ENCODE results near the gene BIRC7. TPM values are rescaled to one million over a fixed set of nuclear protein-coding genes. Genes with fewer than 3 reads are reported as not detected.
A peak's percentile ranks its signal among the peaks of the same experiment; 100 is the strongest.
"Not testable (repeated sequence)": the region's sequence is repeated elsewhere in the genome, so short reads cannot be mapped to it uniquely, and the experiment has no call there.

BIRC7 gene
- total RNA-seq, 6 experiments from 2014 or later = not detected

- TF ChIP-seq, protein P1, sequence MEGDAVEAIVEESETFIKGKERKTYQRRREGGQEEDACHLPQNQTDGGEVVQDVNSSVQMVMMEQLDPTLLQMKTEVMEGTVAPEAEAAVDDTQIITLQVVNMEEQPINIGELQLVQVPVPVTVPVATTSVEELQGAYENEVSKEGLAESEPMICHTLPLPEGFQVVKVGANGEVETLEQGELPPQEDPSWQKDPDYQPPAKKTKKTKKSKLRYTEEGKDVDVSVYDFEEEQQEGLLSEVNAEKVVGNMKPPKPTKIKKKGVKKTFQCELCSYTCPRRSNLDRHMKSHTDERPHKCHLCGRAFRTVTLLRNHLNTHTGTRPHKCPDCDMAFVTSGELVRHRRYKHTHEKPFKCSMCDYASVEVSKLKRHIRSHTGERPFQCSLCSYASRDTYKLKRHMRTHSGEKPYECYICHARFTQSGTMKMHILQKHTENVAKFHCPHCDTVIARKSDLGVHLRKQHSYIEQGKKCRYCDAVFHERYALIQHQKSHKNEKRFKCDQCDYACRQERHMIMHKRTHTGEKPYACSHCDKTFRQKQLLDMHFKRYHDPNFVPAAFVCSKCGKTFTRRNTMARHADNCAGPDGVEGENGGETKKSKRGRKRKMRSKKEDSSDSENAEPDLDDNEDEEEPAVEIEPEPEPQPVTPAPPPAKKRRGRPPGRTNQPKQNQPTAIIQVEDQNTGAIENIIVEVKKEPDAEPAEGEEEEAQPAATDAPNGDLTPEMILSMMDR (IDR thresholded peaks at IDR 0.05) = no peak
- TF ChIP-seq POLR2A (IDR thresholded peaks at IDR 0.05) = no peak
- Histone ChIP-seq H3K4me1 (no peaks in the 10 kb centered on the region), H3K4me3 (no peak overlapping the region), H3K36me3 (no peaks in the 10 kb centered on the region), H3K9me3 (no peaks in the 10 kb centered on the region), H3K27me3 (peaks cover 0 to 4% of the 10 kb centered on the region in 2 donors), H3K27ac (no peak overlapping the region)
- DNase-seq = no peak
- WGBS (ENCODE audit: insufficient coverage, low coverage, low lambda C conversion rate, missing lambda C conversion rate) = no CpG with 5 or more reads among the region's 15 CpGs
- no peak for ATAC-seq
- intact Hi-C loops (cut with DNase I) = no loop called here
Measured at GRCh38 chr20:63249891-63250290, 14.2 kb downstream of the BIRC7 start.

DNA sequence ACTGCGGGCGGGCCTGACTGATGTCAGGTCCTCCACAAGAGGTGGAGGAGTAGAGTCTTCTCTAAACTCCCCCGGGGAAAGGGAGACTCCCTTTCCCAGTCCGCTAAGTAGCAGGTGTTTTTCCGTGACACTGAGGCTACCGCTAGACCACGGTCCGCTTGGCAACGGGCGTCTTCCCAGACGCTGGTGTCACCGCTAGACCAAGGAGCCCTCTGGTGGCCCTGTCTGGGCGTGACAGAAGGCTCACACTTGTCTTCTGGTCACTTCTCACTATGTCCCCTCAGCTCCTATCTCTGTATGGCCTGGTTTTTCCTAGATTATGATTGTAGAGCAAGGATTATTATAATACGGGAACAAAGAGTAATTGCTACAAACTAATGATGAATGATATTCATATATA lies 15.6 kb downstream of the BIRC7 start:
- intact Hi-C loops (cut with DNase I); DNase-seq; H3K27me3 ChIP-seq; H3K4me3 ChIP-seq; H3K27ac ChIP-seq; ATAC-seq; H3K4me1 ChIP-seq; H3K9me3 ChIP-seq; H3K36me3 ChIP-seq: not testable (repeated sequence)
- TF ChIP-seq, protein P1 (IDR thresholded peaks at IDR 0.05) = peak in 2 of 4 donors; percentile 6 to 21
- 23% methylated on average over 6 of the region's 14 CpGs for WGBS (ENCODE audit: insufficient coverage, low coverage, low lambda C conversion rate, missing lambda C conversion rate)

DNA sequence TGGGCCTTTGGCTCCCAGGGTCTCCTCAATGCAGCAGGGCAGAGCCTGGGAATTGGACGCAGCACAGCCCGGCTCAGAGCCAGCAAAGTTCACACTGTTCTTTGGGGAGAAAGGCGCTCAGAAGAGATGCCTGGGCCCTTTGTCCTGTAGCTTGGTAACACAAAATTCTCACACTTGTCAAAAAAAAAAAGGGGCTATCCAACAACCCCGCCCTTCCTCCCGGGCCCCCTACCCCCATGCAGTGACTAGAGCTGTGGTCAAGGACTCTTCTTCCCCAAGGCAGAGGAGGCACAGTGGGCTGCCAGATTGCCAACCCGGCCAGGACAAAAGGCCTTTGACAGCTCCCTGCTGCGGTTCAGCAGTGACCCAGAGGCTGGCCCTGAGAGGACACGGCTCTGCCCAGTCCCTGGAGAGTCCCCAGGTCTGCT lies 16.6 kb downstream of the BIRC7 start:
- H3K27me3 ChIP-seq = peaks cover 0 to 9% of the 10 kb centered on the region in 2 donors
- no peak overlapping the region for H3K27ac ChIP-seq
- no peak for ATAC-seq
- no peaks in the 10 kb centered on the region for H3K36me3 ChIP-seq
- no peaks in the 10 kb centered on the region for H3K9me3 ChIP-seq
- intact Hi-C loops (cut with DNase I) = no loop called here
- WGBS (ENCODE audit: insufficient coverage, low coverage, low lambda C conversion rate, missing lambda C conversion rate) = 41% methylated on average over 2 of the region's 8 CpGs
- DNase-seq = no peak
- H3K4me3 ChIP-seq = no peak overlapping the region
- H3K4me1 ChIP-seq = no peaks in the 10 kb centered on the region
- TF ChIP-seq, protein P1 (IDR thresholded peaks at IDR 0.05) = no peak
- no peak for TF ChIP-seq POLR2A (IDR thresholded peaks at IDR 0.05)

DNA sequence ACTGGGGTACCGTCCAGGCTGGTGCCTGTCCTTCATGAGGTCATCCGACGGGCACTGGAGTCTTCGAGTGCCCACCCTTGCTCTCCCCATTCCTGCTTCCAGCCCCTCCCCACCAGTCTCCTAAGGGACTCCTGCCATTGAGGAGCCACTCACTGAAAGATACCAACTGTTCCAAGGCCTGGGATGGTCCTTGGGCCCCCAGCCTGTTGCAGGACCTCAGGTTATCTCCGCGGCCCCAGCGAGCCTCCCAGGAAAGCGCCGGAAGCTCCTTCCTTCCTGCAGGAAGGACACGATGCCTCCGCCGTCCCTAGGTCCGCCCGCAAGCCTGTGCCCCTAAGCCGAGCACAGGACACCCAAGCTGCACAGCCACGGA lies 17.3 kb downstream of the BIRC7 start:
- Histone ChIP-seq H3K4me1 (no peaks in the 10 kb centered on the region), H3K4me3 (no peak overlapping the region), H3K36me3 (no peaks in the 10 kb centered on the region), H3K9me3 (no peaks in the 10 kb centered on the region), H3K27ac (no peak overlapping the region), H3K27me3 (peaks cover 0 to 9% of the 10 kb centered on the region in 2 donors)
- DNase-seq = no peak
- intact Hi-C loops (cut with DNase I) = no loop called here
- TF ChIP-seq, protein P1 (IDR thresholded peaks at IDR 0.05) = no peak
- ATAC-seq = no peak
- 0% methylated on average over 1 of the region's 16 CpGs for WGBS (ENCODE audit: insufficient coverage, low coverage, low lambda C conversion rate, missing lambda C conversion rate)

All from right lobe of liver (tissue), 6 donors.